GM12878 (cell line): ENCODE measurements around the gene IL34. TPM values are rescaled to one million over a fixed set of nuclear protein-coding genes. Genes with fewer than 3 reads are reported as not detected.

ENCODE experiments used
- ATAC-seq: fragments of 200-7000 bp; cut with Tn5 transposase; 3 replicates; pipeline ENCODE4 v1.9.1; 2020; ENCODE audit warnings: mild to moderate bottlenecking, moderate library complexity
- BruUV-seq: library from RNA; stranded (reverse); fragments of 400-500 nt; replicated peaks from 2 replicates; lab custom pipeline; 2021; lab: Mats Ljungman, UMichigan
- CTCF ChIA-PET: fragments of 300-600 bp; sonication (Branson Sonifier 250); formaldehyde crosslinking; extraction: SDS; loops from one replicate; lab custom pipeline; 2021; ENCODE audit warnings: inconsistent platforms; lab: Yijun Ruan, JAX
- POLR2A ChIA-PET: fragments of 350-600 bp; formaldehyde crosslinking; extraction: SDS; loops from one replicate; lab custom pipeline; 2021; ENCODE audit warnings: inconsistent platforms; lab: Charles Lee
- RAD21 ChIA-PET: fragments of 300-600 bp; sonication (Branson Sonifier 250); formaldehyde crosslinking; loops from one replicate; lab custom pipeline; 2023; ENCODE audit warnings: antibody characterized with exemption; ENCODE audit not compliant: unreplicated experiment; lab: Charles Lee
- SMC1A ChIA-PET: fragments of 300-600 bp; sonication (Branson Sonifier 250); formaldehyde crosslinking; loops from one replicate; lab custom pipeline; 2023; ENCODE audit not compliant: unreplicated experiment, uncharacterized antibody; lab: Charles Lee
- DNase-seq: peaks from one replicate; pipeline ENCODE4 v3.0.0-alpha.2; 2011; ENCODE audit warnings: low read depth, low spot score
- FAIRE-seq: peaks from 3 replicates; lab custom pipeline; 2011; peaks lifted over from hg19 to GRCh38; lab: Jason Lieb, UNC
- H2AFZ ChIP-seq: 2 replicates; pipeline ENCODE4 v1.6.0; 2011; ENCODE audit warnings: low read depth, low read length, control low read depth; ENCODE audit not compliant: control insufficient read depth
- H3K27ac ChIP-seq: 2 replicates; pipeline ENCODE4 v1.5.1; 2011; ENCODE audit warnings: control low read depth; ENCODE audit not compliant: control insufficient read depth, insufficient read depth
- H3K27me3 ChIP-seq, 2 experiments: replicated peaks in 1 of 2; 2 replicates each; pipeline versions ENCODE4 v1.6.0 to v1.6.1; 2011; ENCODE audit warnings: low read length in 1 of 2; ENCODE audit not compliant: control insufficient read depth in 2 of 2, insufficient read depth in 2 of 2
- H3K36me3 ChIP-seq, 2 experiments: 2 replicates each; pipeline ENCODE4 v1.5.1; 2011; ENCODE audit warnings: low read length in 1 of 2; ENCODE audit not compliant: control insufficient read depth in 2 of 2, insufficient read depth in 2 of 2
- H3K4me1 ChIP-seq: 2 replicates; pipeline ENCODE4 v1.6.1; 2011; ENCODE audit warnings: mild to moderate bottlenecking, low read length, moderate library complexity, mixed read lengths; ENCODE audit not compliant: control insufficient read depth, insufficient read depth
- H3K4me2 ChIP-seq: 2 replicates; pipeline ENCODE4 v1.6.0; 2011; ENCODE audit warnings: control low read depth; ENCODE audit not compliant: control insufficient read depth, insufficient read depth
- H3K4me3 ChIP-seq: fragments of 200-600 bp; sonication (generic); 2 replicates; pipeline ENCODE4 v1.5.1; 2016
- H3K79me2 ChIP-seq: 2 replicates; pipeline ENCODE4 v1.6.0; 2011; ENCODE audit warnings: low read length; ENCODE audit not compliant: control insufficient read depth, insufficient read depth
- H3K9ac ChIP-seq: 2 replicates; pipeline ENCODE4 v1.8.0; 2011; ENCODE audit warnings: low read length, control low read depth, mixed read lengths; ENCODE audit not compliant: control insufficient read depth, insufficient read depth
- H3K9me3 ChIP-seq: replicated peaks from 3 replicates; pipeline ENCODE4 v1.5.1; 2011; ENCODE audit warnings: mild to moderate bottlenecking, low read length; ENCODE audit not compliant: control insufficient read depth, insufficient read depth
- H4K20me1 ChIP-seq: 2 replicates; pipeline ENCODE4 v1.6.0; 2011; ENCODE audit not compliant: control insufficient read depth, insufficient read depth
- ATF3 ChIP-seq: IDR thresholded peaks from 2 replicates; pipeline ENCODE4 v1.6.1; 2011; ENCODE audit warnings: low read depth, mild to moderate bottlenecking, low read length, moderate library complexity, borderline replicate concordance; ENCODE audit errors: extremely low read depth
- BHLHE40 ChIP-seq, 2 experiments: fragments of 450-650 bp in 1 of 2; IDR thresholded peaks; 2 replicates each; pipeline ENCODE4 v1.6.1; 2011 to 2017; ENCODE audit warnings: low read depth in 2 of 2, borderline replicate concordance in 1 of 2, improper control_type of control experiment in 1 of 2, low read length in 1 of 2, mild to moderate bottlenecking in 1 of 2
- CBFB ChIP-seq: IDR thresholded peaks from 2 replicates; pipeline ENCODE4 v1.6.1; 2016; ENCODE audit warnings: antibody characterized with exemption, low read depth
- CBX3 ChIP-seq: fragments of 200-600 bp; sonication (generic); IDR thresholded peaks from 2 replicates; pipeline ENCODE4 v1.6.1; 2016; ENCODE audit warnings: low read depth, borderline replicate concordance
- ESRRA ChIP-seq: IDR thresholded peaks from 2 replicates; pipeline ENCODE4 v1.6.1; 2012; ENCODE audit warnings: mild to moderate bottlenecking, low read length, improper control_type of control experiment
- HDAC6 ChIP-seq: fragments of 200-600 bp; sonication (generic); IDR thresholded peaks from one replicate; pipeline ENCODE4 v1.8.0; 2017; ENCODE audit warnings: antibody characterized with exemption; ENCODE audit not compliant: unreplicated experiment
- IRF3 ChIP-seq: fragments of 450-650 bp; IDR thresholded peaks from 2 replicates; pipeline ENCODE4 v1.6.1; 2014; ENCODE audit warnings: mild to moderate bottlenecking
- JUND ChIP-seq: IDR thresholded peaks from 2 replicates; pipeline ENCODE4 v1.6.1; 2012; ENCODE audit warnings: low read depth, mild to moderate bottlenecking, low read length, improper control_type of control experiment, moderate library complexity
- MAX ChIP-seq: IDR thresholded peaks from 2 replicates; pipeline ENCODE4 v1.6.1; 2012; ENCODE audit warnings: low read depth, low read length, improper control_type of control experiment
- MXI1 ChIP-seq: fragments of 150-350 bp; IDR thresholded peaks from 2 replicates; pipeline ENCODE4 v1.6.1; 2011; ENCODE audit warnings: low read depth, mild to moderate bottlenecking, inconsistent platforms, low read length, improper control_type of control experiment
- NFYA ChIP-seq: IDR thresholded peaks from 2 replicates; pipeline ENCODE4 v1.6.1; 2011; ENCODE audit warnings: low read depth, mild to moderate bottlenecking, low read length, improper control_type of control experiment, borderline replicate concordance
- NKRF ChIP-seq: fragments of 450-650 bp; conservative IDR thresholded peaks from 2 replicates; pipeline ENCODE4 v1.6.1; 2017; ENCODE audit warnings: mild to moderate bottlenecking, moderate library complexity
- REST ChIP-seq: IDR thresholded peaks from 2 replicates; pipeline ENCODE4 v1.6.1; 2012; ENCODE audit warnings: mild to moderate bottlenecking, low read depth, low read length
- SMAD1 ChIP-seq: fragments of 450-650 bp; IDR thresholded peaks from 2 replicates; pipeline ENCODE4 v1.6.1; 2018; ENCODE audit warnings: mild to moderate bottlenecking, low read depth; ENCODE audit not compliant: partially characterized antibody
- SUZ12 ChIP-seq: fragments of 200-600 bp; sonication (generic); IDR thresholded peaks from one replicate; pipeline ENCODE4 v1.6.1; 2018; ENCODE audit warnings: antibody characterized with exemption, mild to moderate bottlenecking; ENCODE audit not compliant: unreplicated experiment
- YY1 ChIP-seq: IDR thresholded peaks from 2 replicates; pipeline ENCODE4 v1.6.1; 2011; ENCODE audit warnings: low read depth, mild to moderate bottlenecking, low read length
- ZNF217 ChIP-seq: fragments of 450-650 bp; IDR thresholded peaks from 2 replicates; pipeline ENCODE4 v1.6.1; 2017; ENCODE audit warnings: antibody characterized with exemption, mild to moderate bottlenecking
- ZSCAN29 ChIP-seq: fragments of 450-650 bp; IDR thresholded peaks from 2 replicates; pipeline ENCODE4 v1.6.1; 2017; ENCODE audit warnings: mild to moderate bottlenecking, moderate library complexity
- WGBS: methylation state at CpG from one replicate; pipeline ENCODE4 v1.1.6; 2016; ENCODE audit warnings: low lambda C conversion rate; ENCODE audit not compliant: insufficient replicate concordance, insufficient coverage; ENCODE audit errors: missing lambda C conversion rate; 5-methylcytosine and 5-hydroxymethylcytosine counted together
- in situ Hi-C: fragments of 300-500 bp; cut with MboI; formaldehyde crosslinking; loops from 9 replicates; pipeline ENCODE4 v1.14.3; 2018; ENCODE audit warnings: mixed read lengths
- intact Hi-C: fragments of 100-400 bp; cut with micrococcal nuclease; formaldehyde crosslinking; loops from one replicate; pipeline ENCODE4 v1.14.2; 2022; ENCODE audit not compliant: unreplicated experiment
- polyA plus RNA-seq, 11 experiments: library from polyadenylated mRNA; depleted of rRNA in 4 of 11; unstranded in 6 of 11; stranded (reverse) in 5 of 11; fragments of >200 nt; fragmentation: Nextera tagmentation in 4 of 11; fragmentation: Illumina TruSeq in 1 of 11; extraction: Ambion mirVana in 4 of 11; extraction: Trizol in 1 of 11; gene quantifications; 1 replicate in 1 of 11; 2 replicates in 10 of 11; pipeline versions ENCODE4 v1.2.1 to v1.2.3, GENCODE V29; 2011 to 2016; ENCODE audit warnings: inconsistent platforms in 2 of 11, missing spikeins in 2 of 11, low read depth in 1 of 11
- total RNA-seq, 4 experiments: library from RNA; depleted of rRNA in 3 of 4; stranded (reverse); fragments of >200 nt in 3 of 4; fragmentation: Illumina TruSeq in 1 of 4; extraction: Trizol in 1 of 4; gene quantifications; 2 replicates each; pipeline versions ENCODE4 v1.2.1 to v1.2.3, GENCODE V29; 2013 to 2021

The IL34 gene
- total and polyA plus RNA-seq, 10 of the 15 experiments (the other 5 are each of a cell fraction or from before 2014, with no cell fraction given) = 0.27 to 0.40 TPM; not detected in 8

- in situ Hi-C loops (no loop called here), intact Hi-C loops (no loop called here)
- BruUV-seq = no TSS peak
- FAIRE-seq = no peak
- no peak for DNase-seq
- Histone ChIP-seq H3K36me3 (no peaks in the 10 kb centered on the region; a peak in 3 of 4 replicates), H3K9ac (no peak overlapping the region), H2AFZ (no peak overlapping the region), H3K27ac (no peak overlapping the region), H4K20me1 (no peaks in the 10 kb centered on the region), H3K4me3 (no peak overlapping the region), H3K9me3 (no peaks in the 10 kb centered on the region), H3K4me2 (no peak overlapping the region), H3K79me2 (no peaks in the 10 kb centered on the region), H3K27me3 (no peaks in the 10 kb centered on the region), H3K4me1 (no peaks in the 10 kb centered on the region)
- ATAC-seq = no peak
- POLR2A ChIA-PET = no interaction called here
- 93% methylated on average over 17 of the region's 17 CpGs for WGBS
- RAD21 ChIA-PET = no interaction called here
- SMC1A ChIA-PET = no interaction called here
- CTCF ChIA-PET = no interaction called here
- TF ChIP-seq IRF3 = no peak
- TF ChIP-seq JUND = no peak
- TF ChIP-seq NFYA = no peak
- no peak for TF ChIP-seq ZSCAN29
- TF ChIP-seq MXI1 = no peak
- TF ChIP-seq YY1 = no peak
- TF ChIP-seq CBFB = no peak
- no peak for TF ChIP-seq NKRF
- no peak for TF ChIP-seq ESRRA
- no peak for TF ChIP-seq ATF3
- TF ChIP-seq HDAC6 = no peak
- no peak for TF ChIP-seq SMAD1
- TF ChIP-seq REST = no peak
- TF ChIP-seq MAX = no peak
- TF ChIP-seq BHLHE40 (IDR thresholded peaks at IDR 0.05; ENCODE audit: borderline replicate concordance in 1 of 2, low read depth in 2 of 2, low read length in 1 of 2) = no peak
- no peak for TF ChIP-seq CBX3
- no peak for TF ChIP-seq SUZ12
- TF ChIP-seq ZNF217 = no peak
These were observed 53.3 kb downstream of the IL34 start for GRCh38 chr16:70699696-70700095.
